GM19193 (cell line): ENCODE data around the gene SH3PXD2B.

Experiments used
- POLR2A ChIP-seq: IDR thresholded peaks from 4 replicates; pipeline ENCODE4 v1.6.1; 2011; ENCODE audit not compliant: insufficient read depth, insufficient read length; ENCODE audit errors: extremely low read depth

Gene SH3PXD2B

GRCh38 chr5:172474293-172474692 lies 20.0 kb upstream of the SH3PXD2B start:
- TF ChIP-seq POLR2A: no peak

GRCh38 chr5:172473427-172473826 lies 19.1 kb upstream of the SH3PXD2B start:
- TF ChIP-seq POLR2A: no peak

DNA sequence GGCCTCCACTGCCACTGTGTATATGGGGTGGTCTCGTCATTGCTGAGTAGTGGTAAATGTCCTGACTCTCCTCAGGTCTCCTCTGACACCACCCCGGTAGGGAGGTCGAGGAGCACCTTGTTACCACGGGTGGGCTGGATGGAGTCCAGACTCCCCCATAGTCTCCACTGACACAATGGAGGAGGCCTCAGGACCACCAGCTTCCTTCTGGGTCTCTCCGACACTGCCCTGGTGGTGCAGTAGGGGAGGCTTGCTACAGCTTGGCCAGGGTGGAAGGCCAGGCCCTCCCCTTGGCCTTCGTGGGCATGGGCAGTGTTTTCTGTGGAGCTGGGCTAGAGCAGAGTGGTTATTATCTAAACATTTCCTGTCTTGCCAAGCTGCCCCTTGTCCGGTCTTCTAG lies 15.4 kb upstream of the SH3PXD2B start:
- no peak for TF ChIP-seq POLR2A

DNA sequence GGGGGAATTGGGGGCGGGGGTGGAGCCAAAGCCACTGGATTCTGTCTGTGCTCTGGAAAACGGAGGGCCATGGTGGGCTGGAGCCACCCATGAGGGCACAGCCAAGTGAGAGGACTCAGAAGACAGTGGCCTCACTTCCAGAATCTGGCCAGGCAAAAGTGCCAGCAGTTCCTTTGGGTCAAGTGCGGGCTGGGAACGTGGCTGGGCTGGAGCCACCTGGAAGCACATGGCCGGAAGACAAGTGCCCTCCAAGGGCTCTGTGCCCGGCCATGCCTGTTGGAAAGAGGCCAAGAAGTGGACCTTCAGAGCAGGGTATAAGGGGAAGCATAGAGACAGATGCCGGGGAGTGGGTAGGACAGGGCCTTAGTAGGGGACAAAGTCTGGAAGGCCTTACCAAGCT lies 11.7 kb upstream of the SH3PXD2B start:
- no peak for TF ChIP-seq POLR2A

DNA sequence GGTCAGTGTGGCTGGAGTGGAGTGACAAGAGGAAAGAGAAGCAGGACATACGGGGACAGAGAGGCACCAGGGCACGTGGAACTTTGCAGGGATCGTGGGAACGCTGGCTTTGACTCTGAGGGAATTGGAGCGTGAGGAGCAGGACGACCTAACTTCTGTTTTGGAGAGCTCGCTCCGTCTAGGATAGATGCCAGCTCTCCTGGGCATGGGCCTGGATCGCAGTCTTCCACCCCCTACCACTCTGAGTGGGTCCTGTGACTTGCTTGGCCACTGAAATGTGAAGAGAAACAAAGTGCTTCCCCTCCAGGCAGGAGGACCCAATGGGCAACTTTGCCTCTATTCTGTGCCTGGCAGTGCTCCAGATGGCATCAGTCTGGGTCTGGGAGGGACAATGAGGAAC lies 8.7 kb upstream of the SH3PXD2B start:
- TF ChIP-seq POLR2A: no peak

GRCh38 chr5:172459783-172460165 lies 5.4 kb upstream of the SH3PXD2B start:
- no peak for TF ChIP-seq POLR2A

GRCh38 chr5:172458976-172459782 lies 4.9 kb upstream of the SH3PXD2B start:
- no peak for TF ChIP-seq POLR2A

DNA sequence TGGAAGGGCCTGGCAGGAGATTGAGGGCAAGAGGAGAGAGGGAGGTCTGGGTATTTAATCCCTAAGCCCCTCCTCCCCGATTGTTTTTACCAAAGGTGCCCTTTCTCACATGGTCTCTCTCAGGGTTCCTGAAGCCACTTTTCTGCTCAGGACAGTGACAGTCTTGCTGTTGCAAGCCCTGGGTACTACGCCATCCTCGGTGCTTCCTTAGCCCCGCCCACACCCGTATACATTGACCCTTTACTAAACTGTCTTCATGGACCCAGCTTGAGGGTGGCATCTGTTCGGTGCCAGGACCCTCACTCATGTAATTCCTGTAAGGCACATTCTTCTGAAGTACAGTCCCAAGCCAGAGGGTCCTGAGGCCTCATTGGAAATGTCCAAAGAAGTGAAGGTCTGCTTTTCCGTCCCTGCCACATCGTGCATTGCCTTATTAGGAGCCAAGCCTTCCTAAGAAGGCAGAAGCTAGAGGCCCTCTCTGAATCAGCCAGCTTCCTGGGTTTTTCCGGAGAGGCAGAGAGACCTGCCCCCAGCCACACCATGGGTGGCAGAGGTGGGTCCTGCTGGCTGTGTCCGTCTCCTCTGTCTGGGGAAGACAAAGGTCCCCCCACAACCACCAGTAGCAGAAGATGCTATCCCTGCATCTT lies 1.9 kb upstream of the SH3PXD2B start:
- TF ChIP-seq POLR2A: no peak

GRCh38 chr5:172455511-172456061 lies 1.3 kb upstream of the SH3PXD2B start:
- no peak for TF ChIP-seq POLR2A

GRCh38 chr5:172455087-172455381 lies 709 bp upstream of the SH3PXD2B start:
- TF ChIP-seq POLR2A: no peak

- TF ChIP-seq POLR2A: no peak
Observed at GRCh38 chr5:172453986-172454357, 353 bp downstream of the SH3PXD2B start.

- no peak for TF ChIP-seq POLR2A
Observed at GRCh38 chr5:172453206-172453985, 929 bp downstream of the SH3PXD2B start.

DNA sequence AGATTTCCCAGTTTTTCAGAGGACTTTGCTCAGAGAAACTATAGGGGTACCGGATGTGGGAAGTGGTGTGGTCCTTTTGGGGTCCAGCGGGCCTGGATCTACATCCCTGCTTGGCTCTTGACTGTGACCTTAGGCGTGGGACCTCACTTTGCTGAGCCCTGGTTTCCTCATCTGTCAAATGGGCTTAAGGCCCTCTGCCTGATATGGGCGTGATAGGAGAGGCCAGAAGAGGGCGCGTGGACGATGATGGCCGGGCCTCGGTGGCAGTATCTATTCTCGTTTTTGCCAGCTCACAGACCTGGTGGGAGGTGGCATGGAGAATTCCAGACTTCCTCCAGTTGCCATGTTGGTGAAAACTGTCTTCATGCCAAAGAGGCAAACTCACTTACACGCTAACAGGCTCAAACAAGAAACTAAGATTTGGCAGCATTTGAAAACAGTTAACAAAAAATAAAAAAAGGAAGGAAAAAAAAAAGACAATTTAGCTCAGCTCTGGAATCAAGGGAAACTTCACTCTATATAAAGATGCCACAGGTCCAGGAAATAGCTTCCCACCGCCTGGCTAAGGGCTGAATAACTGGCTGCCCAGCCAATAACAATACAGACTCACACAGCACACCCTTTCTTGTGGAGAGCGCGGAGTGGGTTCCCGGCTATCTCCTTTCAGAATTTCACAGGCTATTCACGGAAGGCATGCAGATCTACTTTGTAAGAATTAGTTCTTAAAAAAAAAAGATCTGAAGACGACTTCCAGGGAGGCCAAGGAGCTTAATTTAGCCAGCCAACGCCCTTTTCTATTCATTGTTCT lies 1.7 kb downstream of the SH3PXD2B start:
- TF ChIP-seq POLR2A: no peak

DNA sequence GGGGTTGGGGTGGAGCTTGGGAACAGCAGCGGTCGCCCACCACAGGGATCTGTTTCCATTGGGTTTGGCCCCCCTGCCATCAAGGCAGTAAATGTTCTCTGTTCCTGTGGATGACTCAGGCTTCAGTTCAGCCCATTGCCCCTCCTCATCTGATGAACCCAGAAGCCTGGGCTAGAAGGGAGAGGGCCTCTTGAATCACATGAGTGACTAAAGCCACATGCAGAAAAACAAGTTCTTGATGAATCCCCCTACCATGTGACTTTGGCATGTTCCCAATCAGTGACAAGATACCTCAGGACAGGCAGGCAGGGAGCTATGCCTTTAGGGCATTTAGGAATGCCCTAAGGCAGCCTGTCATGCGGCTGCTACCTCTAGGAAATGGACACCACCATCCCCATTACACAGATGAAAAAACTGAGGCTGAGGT lies 2.5 kb downstream of the SH3PXD2B start:
- TF ChIP-seq POLR2A: no peak
